ENCODE measurements around the gene AUTS2. TPM values are rescaled to one million over a fixed set of nuclear protein-coding genes. Genes with fewer than 3 reads are reported as not detected.

AUTS2 gene
- total and polyA plus RNA-seq, 2 of the 8 experiments (the other 6 are each of a cell fraction or from before 2014, with no cell fraction given), result 25.9 to 101 TPM

GRCh38 chr7:70645876-70646351 lies 1047.6 kb downstream of the AUTS2 start (continued):
- TF ChIP-seq HDAC2 (IDR thresholded peaks at IDR 0.05; ENCODE audit: borderline replicate concordance in 1 of 2, low read depth in 2 of 2, low read length in 2 of 2) (no peak), POLR2A (IDR thresholded peaks at IDR 0.05; ENCODE audit: control extremely low read depth in 1 of 2, low read depth in 2 of 2, low read length in 2 of 2) (no peak), TCF12 (IDR thresholded peaks at IDR 0.05; ENCODE audit: low read depth, low read length) (no peak), JUND (IDR thresholded peaks at IDR 0.05; ENCODE audit: low read length) (no peak), USF2 (IDR thresholded peaks at IDR 0.05; ENCODE audit: low read length) (no peak), TAF1 (IDR thresholded peaks at IDR 0.05; ENCODE audit: low read depth, low read length) (no peak), BACH1 (IDR thresholded peaks at IDR 0.05; ENCODE audit: low read length) (no peak), RBBP5 (IDR thresholded peaks at IDR 0.05; ENCODE audit: borderline replicate concordance, low read depth, low read length) (no peak), ATF3 (IDR thresholded peaks at IDR 0.05; ENCODE audit: insufficient read depth, low read depth, low read length) (no peak), HDAC6 (IDR thresholded peaks at IDR 0.05; ENCODE audit: low read depth, low read length) (no peak), CTBP2 (IDR thresholded peaks at IDR 0.05; ENCODE audit: borderline replicate concordance, insufficient read depth, insufficient read length, low read length) (no peak), SIRT6 (IDR thresholded peaks at IDR 0.05; ENCODE audit: low read length) (no peak)
